Measurements from ENCODE around the gene MXD3. TPM values are rescaled to one million over a fixed set of nuclear protein-coding genes. Genes with fewer than 3 reads are reported as not detected.
"Not testable (repeated sequence)": the region's sequence is repeated elsewhere in the genome, so short reads cannot be mapped to it uniquely, and the experiment has no call there.

The MXD3 gene
- total RNA-seq, 1 donor from 2014 or later = 0.53 TPM

GRCh38 chr5:177349762-177350161, 38.1 kb upstream of the MXD3 start:
- Histone ChIP-seq H3K36me3 (ENCODE audit: control insufficient read depth, insufficient read depth, low read length) (peaks cover 8% of the 10 kb centered on the region), H3K4me3 (ENCODE audit: low read depth, low read length) (no peak overlapping the region), H3K27me3 (ENCODE audit: control insufficient read depth, insufficient read depth, low read length) (no peaks in the 10 kb centered on the region)
- FAIRE-seq = no peak
- DNase-seq (ENCODE audit: low read depth) = no peak
- no peak for TF ChIP-seq CTCF (IDR thresholded peaks at IDR 0.05; ENCODE audit: insufficient read depth, low read length, severe bottlenecking)

- TF ChIP-seq CTCF (IDR thresholded peaks at IDR 0.05; ENCODE audit: insufficient read depth, low read length, severe bottlenecking) = no peak
- Histone ChIP-seq H3K27me3 (ENCODE audit: control insufficient read depth, insufficient read depth, low read length) (no peaks in the 10 kb centered on the region), H3K36me3 (ENCODE audit: control insufficient read depth, insufficient read depth, low read length) (peaks cover 8% of the 10 kb centered on the region), H3K4me3 (ENCODE audit: low read depth, low read length) (no peak overlapping the region)
- FAIRE-seq (no peak), DNase-seq (ENCODE audit: low read depth) (no peak)
Measured at GRCh38 chr5:177349362-177349647, 37.6 kb upstream of the MXD3 start.

GRCh38 chr5:177347699-177348098, 36.0 kb upstream of the MXD3 start:
- H3K4me3 ChIP-seq (ENCODE audit: low read depth, low read length) = no peak overlapping the region
- TF ChIP-seq CTCF (IDR thresholded peaks at IDR 0.05; ENCODE audit: insufficient read depth, low read length, severe bottlenecking) = no peak
- no peak for DNase-seq (ENCODE audit: low read depth)
- H3K36me3 ChIP-seq (ENCODE audit: control insufficient read depth, insufficient read depth, low read length) = peaks cover 8% of the 10 kb centered on the region
- no peak for FAIRE-seq
- H3K27me3 ChIP-seq (ENCODE audit: control insufficient read depth, insufficient read depth, low read length) = no peaks in the 10 kb centered on the region

DNA sequence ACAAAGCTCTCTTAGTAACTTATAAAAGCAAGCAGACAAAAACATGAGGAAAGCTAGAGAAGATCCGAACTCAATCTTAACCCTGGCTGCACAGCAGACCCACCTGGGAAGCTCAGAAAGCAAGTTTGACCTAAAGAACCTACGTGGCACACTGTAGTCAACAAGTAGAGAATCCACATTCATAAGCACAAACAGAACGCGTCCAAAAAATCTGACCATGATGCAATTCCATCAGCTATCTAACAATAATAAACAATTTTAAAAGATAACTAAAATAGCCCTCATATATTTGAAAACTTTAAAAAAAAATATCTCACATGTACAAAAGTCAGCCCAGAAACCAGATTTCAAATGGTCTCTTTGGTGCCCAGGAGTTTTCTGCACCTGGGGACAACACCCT, 35.1 kb upstream of the MXD3 start:
- FAIRE-seq (no peak), DNase-seq (ENCODE audit: low read depth) (no peak)
- Histone ChIP-seq H3K36me3 (ENCODE audit: control insufficient read depth, insufficient read depth, low read length) (peaks cover 10% of the 10 kb centered on the region), H3K4me3 (ENCODE audit: low read depth, low read length) (no peak overlapping the region), H3K27me3 (ENCODE audit: control insufficient read depth, insufficient read depth, low read length) (no peaks in the 10 kb centered on the region)
- TF ChIP-seq CTCF (IDR thresholded peaks at IDR 0.05; ENCODE audit: insufficient read depth, low read length, severe bottlenecking) = no peak

GRCh38 chr5:177344891-177345290, 33.2 kb upstream of the MXD3 start:
- DNase-seq (ENCODE audit: low read depth) (no peak), FAIRE-seq (no peak)
- H3K27me3 ChIP-seq (ENCODE audit: control insufficient read depth, insufficient read depth, low read length) = no peaks in the 10 kb centered on the region
- no peak overlapping the region for H3K4me3 ChIP-seq (ENCODE audit: low read depth, low read length)
- TF ChIP-seq CTCF (IDR thresholded peaks at IDR 0.05; ENCODE audit: insufficient read depth, low read length, severe bottlenecking) = no peak
- H3K36me3 ChIP-seq (ENCODE audit: control insufficient read depth, insufficient read depth, low read length) = peaks cover 10% of the 10 kb centered on the region

DNA sequence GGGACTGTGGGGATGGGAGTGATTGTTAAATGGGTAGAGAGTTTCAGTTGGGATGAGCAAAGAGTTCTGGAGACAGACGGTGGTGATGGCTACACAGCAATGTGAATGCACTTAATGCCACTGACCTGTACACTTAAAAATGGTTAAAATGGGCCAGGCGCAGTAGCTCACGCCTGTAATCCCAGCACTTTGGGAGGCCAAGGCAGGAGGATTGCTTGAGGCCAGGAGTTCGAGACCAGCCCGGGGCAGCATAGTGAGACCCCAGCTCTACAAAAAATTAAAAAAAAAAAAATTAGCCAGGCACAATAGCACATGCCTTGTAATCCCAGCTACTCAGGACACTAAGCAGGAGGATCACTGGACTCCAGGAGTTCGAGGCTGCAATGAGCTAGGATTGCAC, 32.1 kb upstream of the MXD3 start:
- no peak for TF ChIP-seq CTCF (IDR thresholded peaks at IDR 0.05; ENCODE audit: insufficient read depth, low read length, severe bottlenecking)
- Histone ChIP-seq H3K36me3 (ENCODE audit: control insufficient read depth, insufficient read depth, low read length) (peaks cover 13% of the 10 kb centered on the region), H3K27me3 (ENCODE audit: control insufficient read depth, insufficient read depth, low read length) (no peaks in the 10 kb centered on the region), H3K4me3 (ENCODE audit: low read depth, low read length) (no peak overlapping the region)
- FAIRE-seq (no peak), DNase-seq (ENCODE audit: low read depth) (no peak)

DNA sequence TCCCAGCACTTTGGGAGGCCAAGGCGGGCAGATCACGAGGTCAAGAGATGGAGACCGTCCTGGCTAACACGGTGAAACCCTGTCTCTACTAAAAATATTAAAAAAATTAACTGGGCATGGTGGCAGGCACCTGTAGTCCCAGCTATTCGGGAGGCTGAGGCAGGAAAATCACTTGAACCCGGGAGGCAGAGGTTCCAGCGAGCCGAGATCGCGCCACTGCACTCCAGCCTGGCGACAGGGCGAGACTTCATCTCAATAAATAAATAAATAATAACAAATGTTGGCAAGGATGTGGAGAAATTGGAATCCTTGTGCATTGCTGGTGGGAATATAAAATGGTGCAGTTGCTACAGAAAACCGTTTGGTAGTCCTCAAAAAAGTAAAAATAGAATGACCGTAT, 31.3 kb upstream of the MXD3 start:
- FAIRE-seq; H3K27me3 ChIP-seq (ENCODE audit: control insufficient read depth, insufficient read depth, low read length); H3K4me3 ChIP-seq (ENCODE audit: low read depth, low read length); DNase-seq (ENCODE audit: low read depth): not testable (repeated sequence)
- peaks cover 15% of the 10 kb centered on the region for H3K36me3 ChIP-seq (ENCODE audit: control insufficient read depth, insufficient read depth, low read length)
